Panc1 (cell line): ENCODE results near the gene EDAR. TPM values are rescaled to one million over a fixed set of nuclear protein-coding genes. Genes with fewer than 3 reads are reported as not detected.

ENCODE experiments used
- ATAC-seq: fragments of 200-7000 bp; cut with Tn5 transposase; 2 replicates; pipeline ENCODE4 v1.9.1; 2020; ENCODE audit warnings: mild to moderate bottlenecking, moderate library complexity
- BruUV-seq: library from RNA; stranded (reverse); fragments of 400-500 nt; replicated peaks from 2 replicates; lab custom pipeline; 2021; lab: Mats Ljungman, UMichigan
- CTCF ChIA-PET: fragments of 300-600 bp; sonication (Branson Sonifier 250); formaldehyde crosslinking; loops from one replicate; lab custom pipeline; 2022; ENCODE audit warnings: antibody characterized with exemption; lab: Charles Lee
- POLR2A ChIA-PET: fragments of 300-600 bp; sonication (Branson Sonifier 250); formaldehyde crosslinking; loops from one replicate; lab custom pipeline; 2022; ENCODE audit warnings: antibody characterized with exemption; lab: Charles Lee
- DNase-seq: peaks from one replicate; pipeline ENCODE4 v3.0.0-alpha.2; 2010; ENCODE audit warnings: low read depth, low spot score
- H3K27ac ChIP-seq: 2 replicates; pipeline ENCODE4 v1.5.1; 2011; ENCODE audit warnings: mild to moderate bottlenecking, low read length, inconsistent platforms
- H3K27me3 ChIP-seq: fragments of 200-500 bp; sonication (Bioruptor generic); 2 replicates; pipeline ENCODE4 v1.6.0; 2014; ENCODE audit warnings: low read length, inconsistent platforms; ENCODE audit not compliant: control insufficient read depth, insufficient read depth
- H3K36me3 ChIP-seq: fragments of 200-500 bp; sonication (Bioruptor generic); 2 replicates; pipeline ENCODE4 v1.5.1; 2014; ENCODE audit warnings: inconsistent platforms, mild to moderate bottlenecking, low read length, moderate library complexity; ENCODE audit not compliant: control insufficient read depth, insufficient read depth
- H3K4me1 ChIP-seq: 2 replicates; pipeline ENCODE4 v1.5.1; 2011; ENCODE audit warnings: inconsistent platforms, mild to moderate bottlenecking, low read length, moderate library complexity; ENCODE audit not compliant: control insufficient read depth, insufficient read depth
- H3K4me3 ChIP-seq, 2 experiments: 2 replicates each; pipeline ENCODE4 v1.5.1; 2011 to 2012; ENCODE audit warnings: low read depth in 2 of 2, low read length in 2 of 2, mild to moderate bottlenecking in 2 of 2, inconsistent platforms in 1 of 2, moderate library complexity in 1 of 2
- H3K9me3 ChIP-seq: fragments of 200-500 bp; sonication (Bioruptor generic); 2 replicates; pipeline ENCODE4 v1.5.1; 2014; ENCODE audit warnings: low read depth, mild to moderate bottlenecking, inconsistent platforms, low read length, moderate library complexity; ENCODE audit not compliant: control insufficient read depth, insufficient read depth
- POLR2AphosphoS5 ChIP-seq: IDR thresholded peaks from 2 replicates; pipeline ENCODE4 v1.6.1; 2012; ENCODE audit warnings: mild to moderate bottlenecking, low read depth, low read length, moderate library complexity
- SIN3A ChIP-seq: IDR thresholded peaks from 2 replicates; pipeline ENCODE4 v1.6.1; 2012; ENCODE audit warnings: low read depth, mild to moderate bottlenecking, low read length, moderate library complexity, borderline replicate concordance; ENCODE audit not compliant: insufficient read depth
- TCF7L2 ChIP-seq: IDR thresholded peaks from 2 replicates; pipeline ENCODE4 v1.6.1; 2011; ENCODE audit warnings: mild to moderate bottlenecking, low read depth, low read length, inconsistent platforms
- in situ Hi-C: cut with HindIII; loops from 2 replicates; pipeline ENCODE4 v1.10.0; 2016; ENCODE audit warnings: low sequenced_read_pairs, low pct_unique_long_range_greater_than_20kb
- intact Hi-C: fragments of 100-400 bp; cut with micrococcal nuclease; formaldehyde crosslinking; loops from one replicate; pipeline ENCODE4 v1.10.0; 2022; ENCODE audit not compliant: unreplicated experiment
- total RNA-seq: library from RNA; stranded (reverse); gene quantifications from one replicate; pipeline ENCODE4 v1.2.1, GENCODE V29; 2021; ENCODE audit not compliant: unreplicated experiment
- TF ChIP-seq, protein P1 (sequence below): fragments of 450-650 bp; IDR thresholded peaks from 2 replicates; pipeline ENCODE4 v1.5.1; 2017; ENCODE audit warnings: mild to moderate bottlenecking
- TF ChIP-seq, protein P2 (sequence below), 2 experiments: IDR thresholded peaks; 2 replicates each; pipeline ENCODE4 v1.6.1; 2011 to 2012; ENCODE audit warnings: low read depth in 2 of 2, control low read depth in 1 of 2, low read length in 1 of 2, mild to moderate bottlenecking in 1 of 2, moderate library complexity in 1 of 2; ENCODE audit not compliant: insufficient read depth in 1 of 2

EDAR gene
- total RNA-seq, 1 experiment from 2014 or later, result not detected

DNA sequence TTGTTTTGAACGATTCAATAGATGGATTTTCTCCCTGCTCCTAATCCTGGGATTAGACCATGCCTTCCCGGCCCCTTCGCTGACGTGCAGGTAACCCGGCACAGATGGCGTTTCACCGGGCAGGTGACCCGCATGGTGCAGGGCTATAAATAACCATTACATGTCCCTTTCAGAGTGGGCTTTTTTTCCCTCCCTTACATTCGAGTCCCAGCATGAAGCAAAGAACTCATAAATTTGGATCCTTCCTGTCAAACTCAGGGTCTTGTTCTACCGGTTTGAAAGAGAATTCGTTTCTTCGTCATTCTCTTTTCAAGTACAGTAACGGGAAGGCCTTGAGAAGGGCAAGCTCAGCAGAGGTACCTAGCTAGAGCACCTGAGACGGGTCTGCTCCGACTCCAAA lies 46.1 kb downstream of the EDAR start:
- intact Hi-C loops, result no loop called here
- ATAC-seq, result no peak
- no peak overlapping the region for H3K4me3 ChIP-seq
- POLR2A ChIA-PET, result interaction anchor here (0.7 kb wide), 1 partner anchor 797 kb away, joined by 3 read pairs; no protein-coding TSS in a partner anchor
- H3K27ac ChIP-seq, result no peak overlapping the region
- CTCF ChIA-PET, result no interaction called here
- no peak for DNase-seq
- no peaks in the 10 kb centered on the region for H3K4me1 ChIP-seq
- H3K27me3 ChIP-seq, result no peaks in the 10 kb centered on the region
- BruUV-seq, result no TSS peak
- in situ Hi-C loops, result no loop called here
- no peaks in the 10 kb centered on the region for H3K36me3 ChIP-seq
- TF ChIP-seq, protein P1, sequence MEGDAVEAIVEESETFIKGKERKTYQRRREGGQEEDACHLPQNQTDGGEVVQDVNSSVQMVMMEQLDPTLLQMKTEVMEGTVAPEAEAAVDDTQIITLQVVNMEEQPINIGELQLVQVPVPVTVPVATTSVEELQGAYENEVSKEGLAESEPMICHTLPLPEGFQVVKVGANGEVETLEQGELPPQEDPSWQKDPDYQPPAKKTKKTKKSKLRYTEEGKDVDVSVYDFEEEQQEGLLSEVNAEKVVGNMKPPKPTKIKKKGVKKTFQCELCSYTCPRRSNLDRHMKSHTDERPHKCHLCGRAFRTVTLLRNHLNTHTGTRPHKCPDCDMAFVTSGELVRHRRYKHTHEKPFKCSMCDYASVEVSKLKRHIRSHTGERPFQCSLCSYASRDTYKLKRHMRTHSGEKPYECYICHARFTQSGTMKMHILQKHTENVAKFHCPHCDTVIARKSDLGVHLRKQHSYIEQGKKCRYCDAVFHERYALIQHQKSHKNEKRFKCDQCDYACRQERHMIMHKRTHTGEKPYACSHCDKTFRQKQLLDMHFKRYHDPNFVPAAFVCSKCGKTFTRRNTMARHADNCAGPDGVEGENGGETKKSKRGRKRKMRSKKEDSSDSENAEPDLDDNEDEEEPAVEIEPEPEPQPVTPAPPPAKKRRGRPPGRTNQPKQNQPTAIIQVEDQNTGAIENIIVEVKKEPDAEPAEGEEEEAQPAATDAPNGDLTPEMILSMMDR, result no peak
- TF ChIP-seq, protein P2, sequence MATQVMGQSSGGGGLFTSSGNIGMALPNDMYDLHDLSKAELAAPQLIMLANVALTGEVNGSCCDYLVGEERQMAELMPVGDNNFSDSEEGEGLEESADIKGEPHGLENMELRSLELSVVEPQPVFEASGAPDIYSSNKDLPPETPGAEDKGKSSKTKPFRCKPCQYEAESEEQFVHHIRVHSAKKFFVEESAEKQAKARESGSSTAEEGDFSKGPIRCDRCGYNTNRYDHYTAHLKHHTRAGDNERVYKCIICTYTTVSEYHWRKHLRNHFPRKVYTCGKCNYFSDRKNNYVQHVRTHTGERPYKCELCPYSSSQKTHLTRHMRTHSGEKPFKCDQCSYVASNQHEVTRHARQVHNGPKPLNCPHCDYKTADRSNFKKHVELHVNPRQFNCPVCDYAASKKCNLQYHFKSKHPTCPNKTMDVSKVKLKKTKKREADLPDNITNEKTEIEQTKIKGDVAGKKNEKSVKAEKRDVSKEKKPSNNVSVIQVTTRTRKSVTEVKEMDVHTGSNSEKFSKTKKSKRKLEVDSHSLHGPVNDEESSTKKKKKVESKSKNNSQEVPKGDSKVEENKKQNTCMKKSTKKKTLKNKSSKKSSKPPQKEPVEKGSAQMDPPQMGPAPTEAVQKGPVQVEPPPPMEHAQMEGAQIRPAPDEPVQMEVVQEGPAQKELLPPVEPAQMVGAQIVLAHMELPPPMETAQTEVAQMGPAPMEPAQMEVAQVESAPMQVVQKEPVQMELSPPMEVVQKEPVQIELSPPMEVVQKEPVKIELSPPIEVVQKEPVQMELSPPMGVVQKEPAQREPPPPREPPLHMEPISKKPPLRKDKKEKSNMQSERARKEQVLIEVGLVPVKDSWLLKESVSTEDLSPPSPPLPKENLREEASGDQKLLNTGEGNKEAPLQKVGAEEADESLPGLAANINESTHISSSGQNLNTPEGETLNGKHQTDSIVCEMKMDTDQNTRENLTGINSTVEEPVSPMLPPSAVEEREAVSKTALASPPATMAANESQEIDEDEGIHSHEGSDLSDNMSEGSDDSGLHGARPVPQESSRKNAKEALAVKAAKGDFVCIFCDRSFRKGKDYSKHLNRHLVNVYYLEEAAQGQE (IDR thresholded peaks at IDR 0.05; ENCODE audit: insufficient read depth in 1 of 2, low read depth in 2 of 2, low read length in 1 of 2), result no peak
- TF ChIP-seq TCF7L2 (no peak), SIN3A (no peak), POLR2AphosphoS5 (no peak)
- H3K9me3 ChIP-seq, result peaks cover 3% of the 10 kb centered on the region; the same call in 1 of the 2 replicates

DNA sequence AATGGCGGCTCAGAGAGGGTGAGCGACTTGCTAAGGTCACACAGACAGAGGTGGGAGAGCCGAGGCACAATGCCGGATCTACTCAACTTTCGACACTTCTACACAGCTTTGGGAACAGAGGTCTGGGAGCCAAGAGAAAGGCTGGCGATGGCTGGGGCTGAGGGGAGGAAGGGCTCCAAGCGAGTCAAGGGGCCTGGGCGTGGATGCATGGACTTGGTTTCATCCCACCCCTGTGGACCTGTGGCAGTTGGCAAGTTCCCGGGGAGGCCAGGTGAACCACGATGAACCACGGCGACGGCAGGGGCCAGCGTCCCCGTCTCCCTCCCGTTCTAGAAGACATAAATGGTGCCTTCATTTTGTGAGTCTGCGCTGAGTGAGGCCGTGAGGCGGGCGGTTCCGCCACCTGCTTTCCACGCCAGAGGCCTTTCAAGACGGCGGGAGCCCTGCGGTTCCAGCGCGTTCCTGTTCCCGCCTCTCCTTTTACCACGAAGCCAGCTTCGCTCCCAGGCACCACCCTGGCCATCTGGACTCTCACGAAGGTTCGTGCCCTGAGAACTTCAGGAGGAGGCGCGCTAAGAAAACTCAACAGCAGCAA lies 46.7 kb downstream of the EDAR start:
- in situ Hi-C loops, result no loop called here
- POLR2A ChIA-PET, result no interaction called here

More for the DNA sequence above, 46.7 kb downstream of the EDAR start:
- CTCF ChIA-PET, result no interaction called here
- Histone ChIP-seq H3K4me1 (no peaks in the 10 kb centered on the region), H3K27ac (no peak overlapping the region), H3K27me3 (no peaks in the 10 kb centered on the region), H3K4me3 (no peak overlapping the region), H3K9me3 (peaks cover 3% of the 10 kb centered on the region; the same call in 1 of the 2 replicates), H3K36me3 (no peaks in the 10 kb centered on the region)
- ATAC-seq (no peak), DNase-seq (no peak)
- no TSS peak for BruUV-seq
- no peak for TF ChIP-seq SIN3A
- TF ChIP-seq TCF7L2, result no peak
- TF ChIP-seq, protein P2 (IDR thresholded peaks at IDR 0.05; ENCODE audit: insufficient read depth in 1 of 2, low read depth in 2 of 2, low read length in 1 of 2), result no peak
- TF ChIP-seq, protein P1, result no peak
- TF ChIP-seq POLR2AphosphoS5, result no peak
- intact Hi-C loops, result no loop called here
